Kidney (tissue), 14 donors: Measurements from ENCODE around the gene ERMN. TPM values are rescaled to one million over a fixed set of nuclear protein-coding genes. Genes with fewer than 3 reads are reported as not detected.

ENCODE experiments used
- DNase-seq, 5 donors: peaks; one replicate each; pipeline ENCODE4 v3.0.0-alpha.2; 2013 to 2020
- FAIRE-seq: peaks from 2 replicates; lab custom pipeline; 2012; peaks lifted over from hg19 to GRCh38; lab: Jason Lieb, UNC
- H3K27ac ChIP-seq, 2 donors: one replicate each; pipeline ENCODE4 v1.7.0; 2013; ENCODE audit warnings: low read depth in 2 of 2, low read length in 2 of 2, inconsistent platforms in 1 of 2
- H3K27me3 ChIP-seq: one replicate; pipeline ENCODE4 v1.7.1; 2013; ENCODE audit warnings: low read length, inconsistent platforms; ENCODE audit not compliant: control insufficient read depth, insufficient read depth
- H3K36me3 ChIP-seq, 3 donors: one replicate each; pipeline versions ENCODE4 v1.7.0 to v1.7.1; 2013; ENCODE audit warnings: low read length in 3 of 3, control low read depth in 1 of 3, inconsistent platforms in 1 of 3; ENCODE audit not compliant: insufficient read depth in 3 of 3, control insufficient read depth in 2 of 3
- H3K4me1 ChIP-seq, 3 donors: one replicate each; pipeline versions ENCODE4 v1.7.0 to v1.7.1; 2013; ENCODE audit warnings: low read length in 3 of 3, inconsistent platforms in 1 of 3, low read depth in 1 of 3; ENCODE audit not compliant: control insufficient read depth in 2 of 3, insufficient read depth in 2 of 3
- H3K4me3 ChIP-seq, 3 donors: one replicate each; pipeline versions ENCODE4 v1.7.0 to v1.8.1; 2013; ENCODE audit warnings: low read length in 3 of 3, control low read depth in 1 of 3, inconsistent platforms in 1 of 3
- H3K9ac ChIP-seq, 3 donors: one replicate each; pipeline versions ENCODE4 v1.7.0 to v1.7.1; 2013; ENCODE audit warnings: low read length in 3 of 3, control low read depth in 1 of 3, inconsistent platforms in 1 of 3
- H3K9me3 ChIP-seq, 3 donors: one replicate each; pipeline versions ENCODE4 v1.7.0 to v1.7.1; 2013; ENCODE audit warnings: low read length in 3 of 3, control low read depth in 1 of 3, inconsistent platforms in 1 of 3; ENCODE audit not compliant: control insufficient read depth in 2 of 3, insufficient read depth in 1 of 3
- intact Hi-C: fragments of 100-400 bp; cut with DNase I; formaldehyde crosslinking; loops from one replicate; pipeline ENCODE4 v1.11.1; 2022
- polyA plus RNA-seq: library from polyadenylated mRNA; stranded (reverse); fragments of 350-450 nt; fragmentation: Illumina TruSeq; extraction: RNeasy Lipid Tissue Mini Kit (QIAGEN cat#74804); gene quantifications from one replicate; pipeline ENCODE4 v1.2.3, GENCODE V29; 2014; ENCODE audit warnings: low read depth, low replicate concordance; ENCODE audit not compliant: insufficient read depth
- total RNA-seq: library from RNA; stranded (reverse); fragmentation: NEBNext Ultra II Directional; extraction: Animal tissue kit (Norgen Biotek cat#: 25700); gene quantifications from one replicate; pipeline ENCODE4 v1.2.1, GENCODE V29; 2021
- TF ChIP-seq, protein P1 (sequence below): IDR thresholded peaks from 3 replicates; pipeline ENCODE4 v1.5.1; 2012; ENCODE audit warnings: mild to moderate bottlenecking, moderate library complexity, borderline replicate concordance; ENCODE audit not compliant: insufficient read depth; ENCODE audit errors: extremely low read depth
- donor health status: control.
- donor health status: control.
- donor health status: control.
- donor health status: control.
- donor health status: control.
- donor health status: DM: yes; HTN: yes; CAD: no.
- donor health status: Normal renal cell carcinoma (clear cell type).

The ERMN gene
- total and polyA plus RNA-seq, 2 donors from 2014 or later: 0.11 to 1.6 TPM

DNA sequence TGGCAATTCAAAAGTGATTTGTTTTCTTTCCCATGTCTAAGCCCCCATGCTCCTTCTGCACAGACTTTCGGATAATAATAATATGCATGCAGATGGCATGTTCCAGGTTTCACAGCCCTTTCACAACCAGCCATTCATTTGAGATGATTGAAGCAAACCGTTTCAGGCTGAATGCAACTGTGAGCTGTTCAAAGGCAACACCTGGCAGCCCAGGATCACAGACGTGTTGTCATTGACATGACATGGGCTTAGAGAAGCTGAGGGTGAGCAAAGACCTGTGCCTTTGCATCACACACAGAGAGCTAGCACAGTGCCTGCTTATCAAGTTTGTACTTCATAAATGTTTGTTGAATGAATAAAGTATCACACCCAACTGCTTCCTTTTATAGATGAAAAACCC is 12.4 kb upstream of the ERMN start:
- Histone ChIP-seq H3K9ac (no peak overlapping the region), H3K36me3 (no peaks in the 10 kb centered on the region), H3K27me3 (no peaks in the 10 kb centered on the region), H3K9me3 (no peaks in the 10 kb centered on the region), H3K4me3 (no peak overlapping the region), H3K4me1 (no peaks in the 10 kb centered on the region), H3K27ac (no peak overlapping the region)
- FAIRE-seq (no peak), DNase-seq (no peak)
- TF ChIP-seq, protein P1, sequence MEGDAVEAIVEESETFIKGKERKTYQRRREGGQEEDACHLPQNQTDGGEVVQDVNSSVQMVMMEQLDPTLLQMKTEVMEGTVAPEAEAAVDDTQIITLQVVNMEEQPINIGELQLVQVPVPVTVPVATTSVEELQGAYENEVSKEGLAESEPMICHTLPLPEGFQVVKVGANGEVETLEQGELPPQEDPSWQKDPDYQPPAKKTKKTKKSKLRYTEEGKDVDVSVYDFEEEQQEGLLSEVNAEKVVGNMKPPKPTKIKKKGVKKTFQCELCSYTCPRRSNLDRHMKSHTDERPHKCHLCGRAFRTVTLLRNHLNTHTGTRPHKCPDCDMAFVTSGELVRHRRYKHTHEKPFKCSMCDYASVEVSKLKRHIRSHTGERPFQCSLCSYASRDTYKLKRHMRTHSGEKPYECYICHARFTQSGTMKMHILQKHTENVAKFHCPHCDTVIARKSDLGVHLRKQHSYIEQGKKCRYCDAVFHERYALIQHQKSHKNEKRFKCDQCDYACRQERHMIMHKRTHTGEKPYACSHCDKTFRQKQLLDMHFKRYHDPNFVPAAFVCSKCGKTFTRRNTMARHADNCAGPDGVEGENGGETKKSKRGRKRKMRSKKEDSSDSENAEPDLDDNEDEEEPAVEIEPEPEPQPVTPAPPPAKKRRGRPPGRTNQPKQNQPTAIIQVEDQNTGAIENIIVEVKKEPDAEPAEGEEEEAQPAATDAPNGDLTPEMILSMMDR: no peak
- intact Hi-C loops: no loop called here

DNA sequence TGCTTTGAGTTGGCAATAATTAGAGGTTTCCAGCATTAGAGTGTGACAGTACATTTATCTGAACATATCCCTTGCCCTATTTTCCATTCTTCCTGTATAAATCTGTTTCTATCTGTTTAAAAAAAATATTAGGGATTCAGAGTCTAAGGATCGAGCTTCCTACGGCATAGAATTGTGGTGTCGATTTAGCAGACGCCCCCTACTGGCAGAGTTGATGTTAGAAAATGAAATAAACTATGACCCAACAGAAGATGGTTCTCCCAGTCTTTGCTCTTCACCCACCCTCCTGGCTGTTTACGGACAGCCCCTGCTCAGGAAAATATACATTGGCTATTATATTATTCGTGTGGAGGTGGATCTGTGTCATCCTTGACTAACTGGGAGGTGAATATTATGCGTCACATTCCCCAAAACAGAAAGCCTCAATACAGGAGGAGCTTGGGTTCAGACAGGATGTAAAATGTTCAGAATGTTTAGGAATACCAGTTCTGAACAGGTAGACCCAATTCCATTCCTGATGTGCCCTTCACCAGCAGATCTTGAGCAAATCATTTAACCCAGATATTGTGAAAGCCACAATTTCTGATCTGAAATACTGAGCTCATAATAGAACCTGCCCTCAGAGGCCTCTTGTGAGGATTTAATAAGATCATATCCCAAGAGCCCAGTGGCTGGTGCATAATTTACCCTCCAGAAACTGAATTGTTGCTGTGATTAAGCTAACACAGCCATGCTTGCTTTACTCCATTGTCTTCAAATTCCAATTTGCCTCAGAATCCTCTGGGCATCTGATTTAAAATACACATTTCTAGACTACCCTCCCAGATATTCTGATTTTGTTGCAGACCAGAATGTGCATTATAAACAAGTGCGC is 10.8 kb upstream of the ERMN start:
- Histone ChIP-seq H3K27ac (no peak overlapping the region), H3K9me3 (no peaks in the 10 kb centered on the region), H3K4me3 (no peak overlapping the region), H3K9ac (no peak overlapping the region), H3K27me3 (no peaks in the 10 kb centered on the region), H3K36me3 (no peaks in the 10 kb centered on the region), H3K4me1 (no peaks in the 10 kb centered on the region)
- TF ChIP-seq, protein P1: peak; percentile 53
- FAIRE-seq (no peak), DNase-seq (peak in 1 of 5 donors; percentile 21)
- intact Hi-C loops: no loop called here

DNA sequence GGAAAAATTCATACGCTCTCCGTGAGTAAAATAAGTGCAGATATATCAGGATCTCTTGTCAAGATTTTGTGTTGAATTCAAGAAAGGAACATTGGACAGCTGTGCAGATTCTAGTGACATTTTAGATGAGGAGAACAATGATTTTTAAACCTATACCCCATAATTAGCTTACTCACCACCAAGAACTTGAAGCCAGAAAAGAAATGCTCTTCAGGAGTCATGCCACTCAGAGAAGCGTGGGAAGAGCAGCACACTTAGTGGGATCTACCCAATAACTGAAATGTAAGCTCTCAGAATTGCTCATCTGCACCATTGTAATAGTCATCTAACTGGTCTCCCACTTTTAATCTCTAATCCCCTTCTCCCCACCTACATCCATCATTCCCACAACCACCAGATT is 9.2 kb upstream of the ERMN start:
- DNase-seq: no peak
- intact Hi-C loops: no loop called here
- Histone ChIP-seq H3K4me3 (no peak overlapping the region), H3K9me3 (no peaks in the 10 kb centered on the region), H3K27me3 (no peaks in the 10 kb centered on the region), H3K27ac (no peak overlapping the region), H3K36me3 (no peaks in the 10 kb centered on the region), H3K9ac (no peak overlapping the region), H3K4me1 (no peaks in the 10 kb centered on the region)
- TF ChIP-seq, protein P1: no peak
- no peak for FAIRE-seq
